IgD-negative memory B cell (primary cell): ENCODE data around the gene UCP3. TPM values are rescaled to one million over a fixed set of nuclear protein-coding genes. Genes with fewer than 3 reads are reported as not detected.

ENCODE experiments used
- H3K27ac Mint-ChIP-seq, 3 donors: one replicate each; pipeline ENCODE4 v1.8.0; 2020 to 2022; ENCODE audit warnings: mild to moderate bottlenecking in 3 of 3, mixed read lengths in 3 of 3, moderate library complexity in 1 of 3
- H3K27me3 Mint-ChIP-seq: one replicate; pipeline ENCODE4 v1.8.0; 2021; ENCODE audit warnings: mixed read lengths
- H3K36me3 Mint-ChIP-seq: one replicate; pipeline ENCODE4 v1.8.0; 2020; ENCODE audit warnings: mild to moderate bottlenecking, mixed read lengths
- H3K4me1 Mint-ChIP-seq, 3 donors: one replicate each; pipeline ENCODE4 v1.8.0; 2020 to 2022; ENCODE audit warnings: mixed read lengths in 3 of 3, mild to moderate bottlenecking in 1 of 3
- H3K4me3 Mint-ChIP-seq, 4 donors: one replicate each; pipeline ENCODE4 v1.8.0; 2020 to 2022; ENCODE audit warnings: mild to moderate bottlenecking in 4 of 4, mixed read lengths in 4 of 4, moderate library complexity in 3 of 4
- H3K9me3 Mint-ChIP-seq, 3 donors: one replicate each; pipeline ENCODE4 v1.8.0; 2020 to 2021; ENCODE audit warnings: mixed read lengths in 3 of 3, mild to moderate bottlenecking in 1 of 3
- polyA plus RNA-seq: library from polyadenylated mRNA; unstranded; fragments of 300-500 nt; fragmentation: Illumina TruSeq; gene quantifications from one replicate; pipeline ENCODE4 v1.2.3, GENCODE V29; 2021

UCP3 gene
- polyA plus RNA-seq, 1 donor from 2014 or later, result 0.19 TPM

DNA sequence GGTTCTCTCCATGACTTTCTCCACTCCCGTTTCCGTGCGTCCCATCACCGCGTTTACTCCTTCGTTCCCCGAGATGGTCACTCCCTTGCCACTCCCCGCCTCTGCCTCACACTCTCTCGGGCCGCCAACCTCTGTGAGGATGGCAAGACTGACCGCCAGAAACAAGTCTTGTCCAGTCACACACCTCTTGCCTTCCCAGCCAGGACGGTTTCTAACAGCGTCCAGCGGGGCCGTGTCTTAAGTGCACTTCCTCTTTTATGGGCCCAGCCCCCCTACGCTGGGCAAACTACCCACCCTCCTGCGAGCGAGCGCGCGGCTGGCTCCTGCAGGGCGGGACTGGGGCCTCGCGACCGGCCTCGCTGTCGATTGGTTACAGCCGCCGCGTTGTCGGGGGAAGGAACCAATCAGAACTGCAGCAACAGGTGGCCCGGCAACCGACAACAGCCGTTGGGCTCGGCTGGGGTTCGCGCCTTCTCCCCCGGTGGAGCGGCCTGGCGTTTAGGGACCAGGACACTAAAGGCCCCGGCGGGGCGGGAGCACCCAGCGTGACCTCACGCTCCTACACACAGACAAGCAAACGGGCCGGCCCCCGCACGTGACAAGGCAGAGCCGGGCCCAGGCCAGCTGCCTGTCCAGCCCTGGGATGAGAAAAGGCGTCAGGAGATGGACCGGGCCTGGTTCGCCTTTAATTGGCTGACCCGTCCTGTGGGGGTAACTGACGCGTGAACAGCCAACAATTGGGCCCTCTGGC is 25.7 kb downstream of the UCP3 start:
- H3K27ac Mint-ChIP-seq, result peak overlapping the region; percentile 93 to 100 (median 100)
- H3K36me3 Mint-ChIP-seq, result peaks cover 19% of the 10 kb centered on the region
- H3K27me3 Mint-ChIP-seq, result peaks cover 2% of the 10 kb centered on the region
- H3K4me1 Mint-ChIP-seq, result peaks cover 23 to 32% (median 29%) of the 10 kb centered on the region in 3 donors
- H3K9me3 Mint-ChIP-seq, result no peaks in the 10 kb centered on the region
- H3K4me3 Mint-ChIP-seq, result peak overlapping the region; percentile 90 to 100 (median 100)

DNA sequence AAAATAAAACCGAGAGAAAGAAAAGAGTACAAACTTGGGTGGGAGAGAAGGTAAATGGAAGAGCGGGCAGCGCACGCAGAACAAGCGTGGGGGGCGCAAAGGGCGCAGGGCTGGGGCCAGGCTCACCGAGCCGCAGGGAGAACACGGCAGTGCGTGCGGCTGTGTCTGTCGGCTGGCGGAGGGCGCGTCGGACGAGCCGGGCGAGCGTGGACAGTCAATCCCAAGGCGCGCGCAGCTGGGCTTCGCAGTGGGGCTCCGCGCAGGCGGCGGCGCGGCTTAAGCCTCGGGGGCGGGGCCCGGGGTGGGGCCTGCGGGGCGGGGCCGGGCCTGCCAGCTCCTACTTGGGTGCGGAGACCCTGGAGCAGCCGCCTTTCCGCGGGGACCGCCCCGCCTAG is 26.3 kb downstream of the UCP3 start, which contains the start of gene UCP2:
Gene UCP2 (minus strand): TSS at position 249 of the 395 bp plus-strand sequence. CDS start 4,465 bp downstream, outside the sequence.
- peaks cover 2% of the 10 kb centered on the region for H3K27me3 Mint-ChIP-seq
- peaks cover 23 to 33% (median 29%) of the 10 kb centered on the region in 3 donors for H3K4me1 Mint-ChIP-seq
- H3K27ac Mint-ChIP-seq, result peak within 1 kb of the TSS; percentile 93 to 100 (median 100)
- H3K9me3 Mint-ChIP-seq, result no peaks in the 10 kb centered on the region
- H3K4me3 Mint-ChIP-seq, result peak within 1 kb of the TSS; percentile 90 to 100 (median 100)
- H3K36me3 Mint-ChIP-seq, result peaks cover 19% of the 10 kb centered on the region

DNA sequence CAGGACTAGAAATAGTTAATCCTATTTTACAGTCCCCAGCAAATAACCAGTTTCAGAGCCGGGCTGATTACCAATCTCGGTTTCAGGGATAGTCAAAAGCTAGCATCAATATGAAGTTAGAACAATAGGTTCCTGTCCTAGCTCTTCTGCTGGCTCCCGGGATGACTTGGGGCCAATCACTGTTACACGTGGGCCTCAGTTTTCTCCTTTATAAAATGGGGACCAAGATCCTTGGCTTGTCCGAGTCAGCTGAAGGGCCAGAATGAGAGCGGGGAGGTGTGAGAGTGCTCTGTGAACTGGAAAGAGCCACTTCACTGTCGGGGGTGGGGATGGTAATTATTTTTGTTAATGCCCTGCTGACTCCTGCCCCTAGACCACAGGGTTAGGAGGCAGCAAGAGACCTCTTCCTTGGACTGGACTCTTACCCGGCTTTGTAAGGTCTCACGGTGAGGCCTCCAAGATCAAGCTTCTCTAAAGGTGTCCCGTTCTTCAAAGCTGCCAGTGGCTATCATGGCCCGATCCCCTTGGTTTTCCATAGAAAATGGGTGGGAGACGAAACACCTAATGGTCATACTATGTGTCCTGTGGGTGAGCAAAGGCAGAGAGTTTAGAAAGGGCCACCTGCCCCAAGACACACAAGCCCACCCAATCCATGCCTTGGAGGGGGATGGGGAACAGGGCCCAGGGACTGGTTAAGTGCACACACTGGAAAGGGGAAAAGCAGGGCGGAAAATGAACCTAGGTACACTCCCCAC is 27.7 kb downstream of the UCP3 start:
- peaks cover 2% of the 10 kb centered on the region for H3K27me3 Mint-ChIP-seq
- H3K4me3 Mint-ChIP-seq, result peak overlapping the region; percentile 90 to 100 (median 98)
- H3K4me1 Mint-ChIP-seq, result peaks cover 24 to 37% (median 31%) of the 10 kb centered on the region in 3 donors
- peak overlapping the region; percentile 93 to 100 (median 100) for H3K27ac Mint-ChIP-seq
- H3K9me3 Mint-ChIP-seq, result no peaks in the 10 kb centered on the region
- peaks cover 26% of the 10 kb centered on the region for H3K36me3 Mint-ChIP-seq

DNA sequence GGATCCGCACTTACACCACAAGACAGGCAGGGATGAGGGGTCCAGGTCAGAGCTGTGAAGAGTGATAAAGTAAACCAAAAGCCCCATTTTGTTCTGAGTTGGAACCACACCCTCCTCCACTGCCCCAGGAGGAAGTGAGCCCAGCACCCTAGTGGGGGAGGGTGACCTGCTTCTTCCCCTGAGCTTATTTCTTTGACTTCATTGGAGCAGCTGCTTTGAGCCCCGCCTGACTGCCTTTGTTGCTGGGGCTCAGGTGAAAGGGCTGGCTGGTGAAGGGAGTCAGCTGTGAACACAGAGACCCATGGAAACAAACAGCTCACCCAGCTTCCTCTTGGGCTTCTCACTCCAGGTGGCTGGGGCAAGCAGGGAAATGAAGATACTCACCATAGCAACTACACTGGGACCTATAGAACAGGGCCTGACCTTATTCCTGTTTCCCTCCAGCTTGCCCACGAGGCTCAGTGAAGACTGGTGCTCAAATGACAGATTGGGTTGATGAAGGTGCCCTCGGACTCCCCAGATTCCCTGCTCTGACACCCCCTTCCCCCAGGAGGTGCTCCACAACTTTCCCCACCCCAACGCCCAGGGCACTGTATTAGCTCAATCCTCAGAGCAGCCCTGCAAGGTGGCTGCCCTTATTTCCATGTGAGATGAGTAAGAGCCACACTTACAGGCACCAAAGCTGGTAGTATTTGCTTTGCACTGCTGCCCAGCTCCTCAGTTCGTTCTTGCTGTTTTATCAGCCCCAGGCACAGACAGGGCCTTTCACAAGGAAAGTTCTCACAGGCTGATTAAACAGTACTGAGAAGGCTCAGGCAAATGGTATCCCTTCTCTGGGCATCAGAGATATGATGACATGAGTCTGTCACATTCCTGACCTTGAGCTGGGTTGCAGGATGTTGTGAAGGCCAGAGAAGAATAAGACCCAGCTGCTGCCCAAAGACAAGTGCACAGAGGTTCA is 28.6 kb downstream of the UCP3 start:
- peaks cover 29 to 41% (median 35%) of the 10 kb centered on the region in 3 donors for H3K4me1 Mint-ChIP-seq
- H3K36me3 Mint-ChIP-seq, result peaks cover 29% of the 10 kb centered on the region

DNA sequence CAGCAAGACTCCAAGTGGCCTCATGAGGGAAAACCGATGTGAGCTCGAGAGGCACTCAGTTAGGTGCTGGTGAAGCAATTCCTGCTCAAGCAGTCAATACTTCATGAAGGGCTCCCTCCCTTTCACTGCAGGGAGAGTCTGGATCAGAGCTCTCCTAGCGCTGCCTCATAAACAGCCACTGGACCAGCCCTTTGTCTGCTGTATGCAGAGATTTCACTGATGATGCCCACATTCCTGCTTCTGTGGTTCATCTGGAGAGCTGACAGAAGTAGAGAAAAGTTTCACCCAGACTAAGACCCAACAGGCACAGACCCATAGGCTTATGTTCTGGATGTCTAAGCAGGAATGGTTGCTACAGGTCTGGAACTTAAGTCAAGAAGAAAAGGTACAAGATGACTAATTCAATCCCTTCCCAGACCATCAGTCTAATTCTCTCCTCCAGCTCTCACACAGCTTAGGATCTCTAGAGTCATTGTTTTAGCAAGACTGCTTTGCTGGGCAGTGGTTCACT is 30.3 kb downstream of the UCP3 start:
- no peaks in the 10 kb centered on the region for H3K9me3 Mint-ChIP-seq
- H3K4me3 Mint-ChIP-seq, result peak overlapping the region; percentile 65 to 100 (median 88)
- H3K27ac Mint-ChIP-seq, result peak overlapping the region; percentile 93 to 100 (median 98)
- peaks cover 41 to 54% (median 48%) of the 10 kb centered on the region in 3 donors for H3K4me1 Mint-ChIP-seq
- peaks cover 3% of the 10 kb centered on the region for H3K27me3 Mint-ChIP-seq
- H3K36me3 Mint-ChIP-seq, result peaks cover 35% of the 10 kb centered on the region

More for the DNA sequence above, 28.6 kb downstream of the UCP3 start:
- Mint-ChIP-seq H3K4me3 (peak overlapping the region; percentile 90 to 100 (median 98)), H3K27ac (peak overlapping the region; percentile 93 to 100 (median 100)), H3K9me3 (no peaks in the 10 kb centered on the region), H3K27me3 (peaks cover 2% of the 10 kb centered on the region)

DNA sequence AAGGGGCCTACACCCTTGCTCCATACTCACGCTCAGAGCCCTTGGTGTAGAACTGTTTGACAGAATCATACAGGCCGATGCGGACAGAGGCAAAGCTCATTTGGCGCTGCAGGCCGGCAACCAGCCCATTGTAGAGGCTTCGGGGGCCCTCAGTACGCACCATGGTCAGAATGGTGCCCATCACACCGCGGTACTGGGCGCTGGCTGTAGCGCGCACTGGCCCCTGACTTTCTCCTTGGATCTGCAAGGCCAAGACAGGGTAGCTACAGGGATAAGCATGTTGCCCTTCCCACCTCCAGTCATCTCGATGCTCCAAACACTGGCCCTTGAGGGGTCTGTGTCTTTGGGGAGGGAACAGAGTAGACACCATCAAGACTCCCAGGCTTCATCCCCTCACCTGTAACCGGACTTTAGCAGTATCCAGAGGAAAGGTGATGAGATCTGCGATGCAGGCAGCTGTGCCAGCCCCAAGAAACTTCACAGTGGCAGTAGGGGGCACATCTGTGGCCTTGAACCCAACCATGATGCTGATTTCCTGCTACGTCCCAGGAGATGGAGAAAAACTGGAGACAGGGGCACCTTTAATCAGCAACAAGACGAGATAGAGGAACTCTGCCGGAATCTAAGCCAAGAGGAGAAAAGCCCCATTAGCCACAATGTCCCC is 30.9 kb downstream of the UCP3 start:
- peaks cover 41 to 59% (median 51%) of the 10 kb centered on the region in 3 donors for H3K4me1 Mint-ChIP-seq
- peaks cover 3% of the 10 kb centered on the region for H3K27me3 Mint-ChIP-seq
- H3K27ac Mint-ChIP-seq, result peak overlapping the region; percentile 93 to 100 (median 98)
- H3K4me3 Mint-ChIP-seq, result peak overlapping the region; percentile 16 to 98 (median 80)
- peaks cover 35% of the 10 kb centered on the region for H3K36me3 Mint-ChIP-seq
- no peaks in the 10 kb centered on the region for H3K9me3 Mint-ChIP-seq

DNA sequence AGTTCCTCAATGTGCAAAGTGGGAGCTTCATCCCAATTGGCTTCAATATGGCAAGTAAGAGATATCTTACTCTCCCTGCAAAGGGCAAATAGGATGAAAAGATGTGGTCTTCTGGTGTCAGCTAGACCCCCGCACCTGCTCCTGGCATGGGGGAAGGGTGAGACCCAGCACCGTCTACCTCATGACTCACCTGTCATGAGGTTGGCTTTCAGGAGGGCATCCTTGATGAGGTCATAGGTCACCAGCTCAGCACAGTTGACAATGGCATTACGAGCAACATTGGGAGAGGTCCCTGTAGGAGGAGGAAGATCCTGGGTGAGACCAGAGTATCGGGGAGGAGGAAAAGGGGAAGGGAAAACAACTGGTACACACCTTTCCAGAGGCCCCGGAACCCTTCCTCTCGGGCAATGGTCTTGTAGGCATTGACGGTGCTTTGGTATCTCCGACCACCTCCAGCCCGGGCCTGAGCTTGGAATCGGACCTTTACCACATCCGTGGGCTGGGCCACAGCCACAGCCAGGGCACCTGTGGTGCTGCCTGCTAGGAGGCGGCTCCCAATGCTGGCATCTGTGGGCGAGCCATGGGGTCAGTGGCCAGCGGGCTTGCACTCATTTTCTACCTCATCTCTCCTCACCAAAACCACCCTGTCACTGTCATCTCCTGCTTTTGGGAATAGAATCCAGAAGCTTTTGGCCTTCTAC is 32.3 kb downstream of the UCP3 start:
- Mint-ChIP-seq H3K36me3 (peaks cover 27% of the 10 kb centered on the region), H3K4me1 (peaks cover 49 to 68% (median 62%) of the 10 kb centered on the region in 3 donors), H3K27ac (peak overlapping the region; percentile 88 to 96 (median 93)), H3K9me3 (no peaks in the 10 kb centered on the region), H3K27me3 (peaks cover 2% of the 10 kb centered on the region), H3K4me3 (peak overlapping the region in 3 of 4 donors; percentile 77 to 88 (median 82))

DNA sequence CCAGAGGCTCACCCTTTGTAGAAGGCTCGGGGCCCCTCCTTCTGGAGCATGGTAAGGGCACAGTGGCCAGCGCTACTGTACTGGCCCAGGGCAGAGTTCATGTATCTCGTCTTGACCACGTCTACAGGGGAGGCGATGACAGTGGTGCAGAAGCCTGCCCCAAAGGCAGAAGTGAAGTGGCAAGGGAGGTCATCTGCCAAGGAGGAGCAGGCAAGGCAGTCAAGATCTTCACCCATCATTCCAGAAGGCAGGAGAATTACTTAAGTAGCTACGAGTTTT is 33.5 kb downstream of the UCP3 start:
- Mint-ChIP-seq H3K36me3 (peaks cover 23% of the 10 kb centered on the region), H3K4me3 (peak overlapping the region; percentile 41 to 88 (median 70)), H3K27ac (peak overlapping the region; percentile 80 to 97 (median 93)), H3K9me3 (no peaks in the 10 kb centered on the region), H3K27me3 (peaks cover 2% of the 10 kb centered on the region), H3K4me1 (peaks cover 60 to 76% (median 68%) of the 10 kb centered on the region in 3 donors)

DNA sequence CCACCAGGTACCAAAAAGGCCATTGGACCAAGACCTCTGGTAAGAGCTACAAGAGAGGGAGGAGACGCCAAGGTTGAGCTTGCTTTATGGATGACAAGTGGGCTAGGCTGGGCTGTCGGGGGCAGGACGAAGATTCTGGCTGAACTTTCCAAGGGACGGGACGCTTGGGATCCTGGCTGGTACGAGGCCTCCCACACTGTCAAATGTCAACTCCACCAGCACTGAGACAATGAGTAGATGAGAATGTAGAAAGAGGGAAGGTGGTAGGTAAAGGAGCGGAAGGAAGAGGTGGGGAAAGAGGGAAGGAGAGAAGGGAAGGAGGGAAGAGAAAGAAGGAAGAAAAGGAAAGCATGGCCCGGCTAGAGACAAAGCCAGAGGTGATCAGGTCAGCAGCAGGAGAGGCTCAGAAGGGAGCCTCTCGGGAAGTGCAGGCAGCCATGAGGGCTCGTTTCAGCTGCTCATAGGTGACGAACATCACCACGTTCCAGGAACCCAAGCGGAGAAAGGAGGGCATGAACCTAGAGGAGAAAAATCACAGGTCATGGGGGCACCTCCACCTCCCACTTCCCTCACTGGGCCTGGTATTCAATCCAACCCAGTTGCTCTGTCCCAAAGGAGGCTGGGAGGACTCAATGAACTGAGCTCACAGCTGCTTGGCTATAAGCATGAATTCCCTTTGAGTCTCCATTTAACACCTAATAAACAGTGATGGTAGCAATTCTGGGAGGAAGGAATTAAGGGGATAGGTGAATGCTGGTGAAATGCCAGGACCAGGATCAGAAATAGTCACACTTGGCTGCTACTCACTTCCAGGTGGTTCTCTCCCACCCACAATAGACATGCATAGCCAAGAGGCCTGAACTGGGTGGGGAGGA is 34.0 kb downstream of the UCP3 start:
- H3K4me3 Mint-ChIP-seq, result peak overlapping the region; percentile 50 to 88 (median 80)
- H3K4me1 Mint-ChIP-seq, result peaks cover 60 to 74% (median 68%) of the 10 kb centered on the region in 3 donors
- peak overlapping the region; percentile 93 to 97 (median 94) for H3K27ac Mint-ChIP-seq
- peaks cover 20% of the 10 kb centered on the region for H3K36me3 Mint-ChIP-seq
- no peaks in the 10 kb centered on the region for H3K9me3 Mint-ChIP-seq
- peaks cover 2% of the 10 kb centered on the region for H3K27me3 Mint-ChIP-seq

DNA sequence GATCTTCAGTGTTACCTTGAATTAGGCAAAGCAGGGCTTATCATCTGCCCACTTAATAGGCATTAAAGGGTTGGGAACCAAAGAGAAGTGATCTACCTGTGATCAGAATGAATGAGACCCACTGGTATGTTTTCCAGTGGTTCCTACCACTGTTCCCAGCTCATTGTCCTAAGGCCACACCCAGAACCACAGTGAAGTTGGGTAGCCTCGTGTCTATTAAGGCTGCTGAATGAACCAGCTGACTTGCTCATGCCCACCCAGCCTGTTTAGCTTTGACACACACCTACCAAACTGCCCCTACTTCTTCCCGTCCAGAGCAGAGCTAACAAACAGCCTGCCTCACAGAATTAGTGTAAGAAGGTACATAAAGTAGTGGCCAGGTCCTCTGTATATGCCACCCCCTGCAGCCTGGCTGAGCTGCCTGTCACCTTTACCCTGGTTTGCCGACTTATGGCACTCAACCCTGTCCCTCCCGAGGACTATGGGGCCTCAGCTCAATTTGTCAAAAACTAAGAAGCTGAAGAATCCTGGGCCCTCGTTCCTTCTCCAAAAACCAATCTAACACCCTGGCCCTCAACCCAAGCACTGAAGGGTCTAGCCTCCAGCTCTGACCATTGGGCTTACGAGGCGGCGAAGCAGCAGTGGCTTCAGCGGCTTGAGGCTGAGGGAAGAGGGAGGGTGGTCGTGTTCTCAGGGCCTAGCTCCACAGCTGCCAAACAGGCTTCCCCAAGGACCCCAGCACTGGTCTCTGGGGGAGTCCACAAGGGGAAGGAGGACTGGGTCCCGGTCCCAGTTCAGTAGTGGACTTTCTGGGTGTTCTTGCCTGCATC is 36.0 kb downstream of the UCP3 start:
- peaks cover 60 to 70% (median 70%) of the 10 kb centered on the region in 3 donors for H3K4me1 Mint-ChIP-seq
- H3K36me3 Mint-ChIP-seq, result peaks cover 18% of the 10 kb centered on the region
- H3K4me3 Mint-ChIP-seq, result peak overlapping the region in 2 of 4 donors; percentile 70 to 77
- no peaks in the 10 kb centered on the region for H3K9me3 Mint-ChIP-seq
- peak overlapping the region; percentile 93 to 97 (median 94) for H3K27ac Mint-ChIP-seq
- H3K27me3 Mint-ChIP-seq, result peaks cover 2% of the 10 kb centered on the region

DNA sequence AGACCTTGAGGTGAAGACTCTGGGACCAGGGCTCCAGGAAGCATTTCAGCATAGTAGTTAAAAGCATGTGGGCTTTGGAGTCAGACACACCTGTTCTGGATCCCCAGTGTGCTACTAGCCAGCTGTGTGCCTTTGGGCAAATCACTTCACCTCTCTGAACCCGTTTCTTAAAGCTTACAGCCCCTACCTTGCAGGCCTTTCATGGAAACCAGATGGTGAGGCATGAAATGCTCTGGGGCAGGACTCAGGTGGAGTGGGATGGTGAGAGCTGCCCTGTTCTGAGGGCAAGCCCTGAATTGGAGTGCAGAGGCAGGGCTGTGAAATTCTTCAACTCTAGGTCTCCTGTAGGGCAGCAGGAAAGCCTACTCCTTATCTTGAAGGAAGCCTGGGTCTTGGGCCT is 36.7 kb downstream of the UCP3 start:
- Mint-ChIP-seq H3K27ac (peak overlapping the region; percentile 93 to 97 (median 94)), H3K9me3 (no peaks in the 10 kb centered on the region), H3K27me3 (peaks cover 2% of the 10 kb centered on the region), H3K4me1 (peaks cover 56 to 67% (median 64%) of the 10 kb centered on the region in 3 donors), H3K36me3 (peaks cover 15% of the 10 kb centered on the region), H3K4me3 (peak overlapping the region in 1 of 4 donors; percentile 77)
